OCI-LY7 (cell line): ENCODE data around the gene GABARAP. TPM values are rescaled to one million over a fixed set of nuclear protein-coding genes. Genes with fewer than 3 reads are reported as not detected.

Experiments
- BruUV-seq: library from RNA; stranded (reverse); fragments of 400-500 nt; replicated peaks from 2 replicates; lab custom pipeline; 2021; lab: Mats Ljungman, UMichigan
- CTCF ChIA-PET: fragments of 300-600 bp; sonication (Branson Sonifier 250); formaldehyde crosslinking; loops from one replicate; lab custom pipeline; 2022; ENCODE audit warnings: antibody characterized with exemption; ENCODE audit not compliant: unreplicated experiment; lab: Charles Lee
- POLR2A ChIA-PET: fragments of 300-600 bp; sonication (Branson Sonifier 250); formaldehyde crosslinking; loops from one replicate; lab custom pipeline; 2022; ENCODE audit warnings: antibody characterized with exemption; lab: Charles Lee
- DNase-seq: peaks from one replicate; pipeline ENCODE4 v3.0.0-alpha.2; 2015; ENCODE audit warnings: low spot score
- H2AFZ ChIP-seq: fragments of 200-600 bp; sonication (generic), shearing (Covaris generic); 2 replicates; pipeline ENCODE4 v1.6.1; 2014; ENCODE audit warnings: mild to moderate bottlenecking, antibody characterized with exemption, low read length, moderate library complexity
- H3K27ac ChIP-seq: fragments of 200-600 bp; sonication (generic); 2 replicates; pipeline ENCODE4 v1.5.1; 2014; ENCODE audit warnings: mixed run types, low read depth, mild to moderate bottlenecking, moderate library complexity, low read length, inconsistent platforms; ENCODE audit not compliant: poor library complexity, severe bottlenecking
- H3K36me3 ChIP-seq: fragments of 200-600 bp; sonication (generic); 2 replicates; pipeline ENCODE4 v1.6.1; 2014; ENCODE audit warnings: mild to moderate bottlenecking, antibody characterized with exemption, low read length, moderate library complexity, mixed read lengths; ENCODE audit not compliant: insufficient read depth
- H3K4me1 ChIP-seq: fragments of 200-600 bp; sonication (generic); 2 replicates; pipeline ENCODE4 v1.5.1; 2014; ENCODE audit warnings: mild to moderate bottlenecking, low read length; ENCODE audit not compliant: insufficient read depth, poor library complexity, severe bottlenecking
- H3K4me2 ChIP-seq: fragments of 200-600 bp; sonication (generic); 2 replicates; pipeline ENCODE4 v1.6.1; 2014; ENCODE audit warnings: mild to moderate bottlenecking, low read length
- H3K4me3 ChIP-seq: fragments of 200-600 bp; sonication (generic); 2 replicates; pipeline ENCODE4 v1.5.1; 2014; ENCODE audit warnings: mild to moderate bottlenecking, low read depth, low read length; ENCODE audit not compliant: poor library complexity, severe bottlenecking
- H3K79me2 ChIP-seq: fragments of 200-600 bp; sonication (generic); 2 replicates; pipeline ENCODE4 v1.6.1; 2016; ENCODE audit warnings: low read depth, mild to moderate bottlenecking, low read length, moderate library complexity, mixed read lengths; ENCODE audit not compliant: insufficient read depth
- H3K9me2 ChIP-seq: fragments of 200-600 bp; sonication (generic); 2 replicates; pipeline ENCODE4 v1.6.1; 2016; ENCODE audit warnings: mild to moderate bottlenecking, low read length, mixed read lengths; ENCODE audit not compliant: insufficient read depth
- H3K9me3 ChIP-seq: fragments of 200-600 bp; sonication (generic); 2 replicates; pipeline ENCODE4 v1.6.1; 2014; ENCODE audit warnings: mild to moderate bottlenecking, mixed run types, low read length, mixed read lengths
- H4K20me1 ChIP-seq: fragments of 200-600 bp; sonication (generic); 2 replicates; pipeline ENCODE4 v1.6.1; 2014; ENCODE audit warnings: mild to moderate bottlenecking, antibody characterized with exemption, low read length, moderate library complexity, mixed read lengths; ENCODE audit not compliant: insufficient read depth
- EZH2phosphoT487 ChIP-seq: fragments of 200-600 bp; sonication (generic); IDR thresholded peaks from 2 replicates; pipeline ENCODE4 v1.6.1; 2018; ENCODE audit warnings: low read depth, borderline replicate concordance, mild to moderate bottlenecking, mixed run types, antibody characterized with exemption, low read length, moderate library complexity, mixed read lengths
- intact Hi-C: fragments of 100-400 bp; cut with micrococcal nuclease; formaldehyde crosslinking; loops from one replicate; pipeline ENCODE4 v1.10.0; 2022; ENCODE audit not compliant: unreplicated experiment
- total RNA-seq, 2 experiments: library from RNA; depleted of rRNA in 1 of 2; stranded (reverse); fragments of >200 nt in 1 of 2; shearing (Covaris generic) in 1 of 2; gene quantifications; 2 replicates each; pipeline ENCODE4 v1.2.3, GENCODE V29; 2014 to 2022
- TF ChIP-seq, protein P1 (sequence below): fragments of 200-600 bp; sonication (generic); conservative IDR thresholded peaks from 2 replicates; pipeline ENCODE4 v1.5.1; 2014; ENCODE audit warnings: mild to moderate bottlenecking, antibody characterized with exemption, low read length, moderate library complexity, mixed read lengths

GABARAP gene
- total RNA-seq, 2 experiments from 2014 or later = 128 to 199 TPM

DNA sequence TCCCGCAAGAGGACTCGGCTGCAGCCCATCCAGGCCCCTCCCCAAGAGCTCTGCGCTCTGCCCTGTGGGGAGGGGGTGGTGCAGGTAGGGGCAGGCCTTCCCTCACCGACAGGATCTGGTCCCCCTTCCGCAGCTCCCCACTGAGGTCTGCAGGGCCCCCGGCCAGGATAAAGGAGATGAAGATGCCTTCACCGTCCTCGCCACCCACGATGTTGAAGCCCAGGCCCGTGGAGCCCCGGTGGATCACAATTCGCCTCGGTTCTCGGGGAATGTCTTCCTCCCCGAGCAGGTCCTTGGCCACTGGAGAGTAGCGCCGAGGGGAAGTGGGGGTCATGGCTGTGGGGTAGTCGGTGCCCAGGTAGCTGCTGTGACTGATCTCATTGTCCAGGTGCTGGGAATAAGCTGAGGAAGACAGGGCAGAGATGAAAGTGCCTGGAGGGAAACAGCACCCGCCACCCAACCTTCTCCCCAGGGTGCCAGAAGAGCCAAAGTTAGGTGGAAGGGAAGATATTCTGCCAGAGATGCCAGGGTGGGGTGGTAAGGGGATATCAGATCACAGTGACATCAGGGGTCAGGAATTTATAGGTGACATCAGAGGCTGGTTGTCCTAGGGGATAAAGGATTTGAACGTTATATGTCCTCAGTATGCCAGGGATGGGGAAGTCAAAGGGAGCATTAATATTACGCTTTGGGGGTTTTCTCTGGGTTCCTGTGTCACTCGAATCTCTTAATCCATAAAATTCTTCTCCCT is 45.4 kb downstream of the GABARAP start:
- no peaks in the 10 kb centered on the region for H3K4me1 ChIP-seq
- H3K79me2 ChIP-seq = no peaks in the 10 kb centered on the region
- H2AFZ ChIP-seq = no peak overlapping the region
- intact Hi-C loops = no loop called here
- TF ChIP-seq, protein P1, sequence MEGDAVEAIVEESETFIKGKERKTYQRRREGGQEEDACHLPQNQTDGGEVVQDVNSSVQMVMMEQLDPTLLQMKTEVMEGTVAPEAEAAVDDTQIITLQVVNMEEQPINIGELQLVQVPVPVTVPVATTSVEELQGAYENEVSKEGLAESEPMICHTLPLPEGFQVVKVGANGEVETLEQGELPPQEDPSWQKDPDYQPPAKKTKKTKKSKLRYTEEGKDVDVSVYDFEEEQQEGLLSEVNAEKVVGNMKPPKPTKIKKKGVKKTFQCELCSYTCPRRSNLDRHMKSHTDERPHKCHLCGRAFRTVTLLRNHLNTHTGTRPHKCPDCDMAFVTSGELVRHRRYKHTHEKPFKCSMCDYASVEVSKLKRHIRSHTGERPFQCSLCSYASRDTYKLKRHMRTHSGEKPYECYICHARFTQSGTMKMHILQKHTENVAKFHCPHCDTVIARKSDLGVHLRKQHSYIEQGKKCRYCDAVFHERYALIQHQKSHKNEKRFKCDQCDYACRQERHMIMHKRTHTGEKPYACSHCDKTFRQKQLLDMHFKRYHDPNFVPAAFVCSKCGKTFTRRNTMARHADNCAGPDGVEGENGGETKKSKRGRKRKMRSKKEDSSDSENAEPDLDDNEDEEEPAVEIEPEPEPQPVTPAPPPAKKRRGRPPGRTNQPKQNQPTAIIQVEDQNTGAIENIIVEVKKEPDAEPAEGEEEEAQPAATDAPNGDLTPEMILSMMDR = no peak
- TF ChIP-seq EZH2phosphoT487 = no peak
- H3K36me3 ChIP-seq = peaks cover 39% of the 10 kb centered on the region
- ChIA-PET CTCF (no interaction called here), POLR2A (no interaction called here)
- H3K9me2 ChIP-seq = no peaks in the 10 kb centered on the region
- H3K27ac ChIP-seq = no peak overlapping the region
- H3K4me2 ChIP-seq = no peak overlapping the region
- H4K20me1 ChIP-seq = no peaks in the 10 kb centered on the region
- H3K9me3 ChIP-seq = no peaks in the 10 kb centered on the region
- H3K4me3 ChIP-seq = no peak overlapping the region
- BruUV-seq = no TSS peak
- no peak for DNase-seq

DNA sequence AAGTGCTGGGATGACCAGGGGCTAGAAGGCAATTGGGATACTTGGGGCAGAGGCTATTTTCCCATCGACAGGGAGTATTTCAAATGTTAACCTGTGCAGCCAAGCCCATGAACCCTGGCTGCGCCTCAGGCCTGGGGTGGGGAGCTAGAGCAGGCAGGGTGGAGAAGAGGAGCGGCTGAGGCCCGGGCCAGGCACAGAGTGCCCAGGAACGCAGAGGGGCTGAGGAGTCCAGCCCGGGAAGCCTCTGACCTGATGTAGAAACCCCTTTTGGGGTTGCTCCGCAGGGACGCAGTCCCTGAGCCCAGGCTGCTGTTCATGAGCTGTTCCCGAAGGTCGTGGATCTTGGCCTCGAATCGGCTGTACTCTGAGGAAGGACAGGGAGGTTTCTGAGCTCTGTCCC is 46.3 kb downstream of the GABARAP start:
- Histone ChIP-seq H3K4me3 (no peak overlapping the region), H3K4me2 (no peak overlapping the region), H4K20me1 (no peaks in the 10 kb centered on the region), H3K79me2 (no peaks in the 10 kb centered on the region), H3K9me2 (no peaks in the 10 kb centered on the region), H2AFZ (no peak overlapping the region), H3K4me1 (no peaks in the 10 kb centered on the region), H3K9me3 (no peaks in the 10 kb centered on the region), H3K27ac (no peak overlapping the region), H3K36me3 (peaks cover 38% of the 10 kb centered on the region)
- no peak for TF ChIP-seq EZH2phosphoT487
- TF ChIP-seq, protein P1 = no peak
- ChIA-PET CTCF (no interaction called here), POLR2A (no interaction called here)
- intact Hi-C loops = no loop called here
- BruUV-seq = no TSS peak
- DNase-seq = no peak

DNA sequence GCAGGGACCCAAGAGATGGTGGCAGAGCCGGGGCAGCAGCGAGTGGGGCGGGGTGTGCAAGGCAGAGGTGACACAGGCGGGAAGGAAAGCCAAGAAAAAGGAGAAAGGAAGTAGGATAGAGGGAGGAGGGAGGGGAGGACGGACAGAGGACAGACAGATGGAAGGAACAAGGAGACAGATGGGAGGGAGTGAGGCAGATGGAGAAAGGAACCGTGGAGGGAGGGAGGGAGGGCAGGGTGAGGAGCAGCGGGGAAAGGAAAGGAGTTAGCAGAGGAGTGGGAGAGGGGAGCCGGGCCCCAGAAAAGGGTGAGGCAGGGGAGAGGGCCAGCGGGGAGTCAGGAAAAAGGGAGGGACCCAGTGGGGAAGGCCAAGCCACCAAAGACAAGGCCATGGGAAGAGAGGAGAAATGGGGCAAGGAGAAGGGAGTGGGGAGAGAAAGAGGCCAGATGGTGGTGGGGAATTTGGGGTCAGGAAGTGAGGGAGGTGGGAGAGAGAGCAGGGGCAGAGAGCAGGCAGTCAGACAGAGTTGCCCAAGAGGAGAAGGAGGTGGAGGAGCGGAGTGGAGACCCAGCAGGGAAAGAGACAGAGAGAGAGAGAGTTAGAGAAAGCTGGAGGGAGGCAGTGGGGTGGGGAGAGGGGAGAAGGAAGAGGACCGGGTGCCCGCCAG is 49.8 kb downstream of the GABARAP start:
- intact Hi-C loops = no loop called here
- Histone ChIP-seq H3K4me2 (no peak overlapping the region), H3K27ac (no peak overlapping the region), H3K79me2 (no peaks in the 10 kb centered on the region), H3K9me2 (no peaks in the 10 kb centered on the region), H3K9me3 (no peaks in the 10 kb centered on the region), H3K4me1 (no peaks in the 10 kb centered on the region), H4K20me1 (no peaks in the 10 kb centered on the region), H3K36me3 (peaks cover 27% of the 10 kb centered on the region), H2AFZ (no peak overlapping the region), H3K4me3 (no peak overlapping the region)
- TF ChIP-seq, protein P1 = no peak
- no peak for TF ChIP-seq EZH2phosphoT487
- no TSS peak for BruUV-seq
- no peak for DNase-seq
- ChIA-PET POLR2A (no interaction called here), CTCF (no interaction called here)
